ENCODE measurements around the gene HTRA3.

GRCh38 chr4:8351931-8352367 is 82.4 kb downstream of the HTRA3 start:
- TF ChIP-seq ZNF70 (CRISPR knock-in tag; IDR thresholded peaks at IDR 0.05) (no peak), GLIS3 (CRISPR knock-in tag; IDR thresholded peaks at IDR 0.05) (no peak), CSDC2 (CRISPR knock-in tag; IDR thresholded peaks at IDR 0.05) (no peak), ISL1 (CRISPR knock-in tag; IDR thresholded peaks at IDR 0.05) (no peak)

Measured in SK-N-SH treated with all-trans-retinoic acid at 6 μM for 48 hours (cell line).